ENCODE results near the gene BAAT. TPM values are rescaled to one million over a fixed set of nuclear protein-coding genes. Genes with fewer than 3 reads are reported as not detected.

BAAT gene
- total and polyA plus RNA-seq, 2 of the 13 experiments (the other 11 are each of a cell fraction or from before 2014, with no cell fraction given) = 0.71 to 7.9 TPM

- TF ChIP-seq YEATS2 (CRISPR knock-in tag; IDR thresholded peaks at IDR 0.05; ENCODE audit: borderline replicate concordance) (peak; percentile 33; the same call in 1 of the 2 replicates), ZNF749 (CRISPR knock-in tag; IDR thresholded peaks at IDR 0.05; ENCODE audit: borderline replicate concordance) (no peak), GATAD1 (CRISPR knock-in tag; IDR thresholded peaks at IDR 0.05) (0 out of 2 replicates have a peak, but pooled peaks have one; percentile 33), FOXO4 (CRISPR knock-in tag; conservative IDR thresholded peaks at IDR 0.05) (no peak), ZGPAT (CRISPR knock-in tag; IDR thresholded peaks at IDR 0.05) (no peak; the same call in 1 of the 2 replicates), DNMT3B (CRISPR knock-in tag; conservative IDR thresholded peaks at IDR 0.05) (no peak), KDM3A (CRISPR knock-in tag; IDR thresholded peaks at IDR 0.05; ENCODE audit: low read depth) (0 out of 2 replicates have a peak, but pooled peaks have one; percentile 31), SP5 (CRISPR knock-in tag; IDR thresholded peaks at IDR 0.05; ENCODE audit: borderline replicate concordance, low read depth) (no peak), PRPF4 (IDR thresholded peaks at IDR 0.05; ENCODE audit: low read depth, low read length, poor library complexity, severe bottlenecking) (no peak), SMAD9 (CRISPR knock-in tag; IDR thresholded peaks at IDR 0.05) (no peak), RELA (CRISPR knock-in tag; IDR thresholded peaks at IDR 0.05) (no peak), IKZF5 (CRISPR knock-in tag; IDR thresholded peaks at IDR 0.05) (peak; percentile 65), SRSF1 (optimal IDR thresholded peaks at IDR 0.05; ENCODE audit: low read depth, low read length) (no peak), SNAI1 (CRISPR knock-in tag; IDR thresholded peaks at IDR 0.05; ENCODE audit: borderline replicate concordance) (no peak), CCAR2 (optimal IDR thresholded peaks at IDR 0.05; ENCODE audit: low read depth, low read length) (no peak), MZF1 (CRISPR knock-in tag; IDR thresholded peaks at IDR 0.05; ENCODE audit: borderline replicate concordance) (no peak), SIX4 (CRISPR knock-in tag; IDR thresholded peaks at IDR 0.05) (no peak), ZNF652 (CRISPR knock-in tag; IDR thresholded peaks at IDR 0.05; ENCODE audit: borderline replicate concordance, low read depth) (no peak; the same call in 1 of the 2 replicates), ZKSCAN8 (CRISPR knock-in tag; IDR thresholded peaks at IDR 0.05; ENCODE audit: borderline replicate concordance) (no peak), TEAD3 (CRISPR knock-in tag; optimal IDR thresholded peaks at IDR 0.05; ENCODE audit: borderline replicate concordance) (peak; percentile 65), ZBTB38 (CRISPR knock-in tag; IDR thresholded peaks at IDR 0.05) (no peak), ZNF549 (CRISPR knock-in tag; IDR thresholded peaks at IDR 0.05) (no peak), SAP130 (CRISPR knock-in tag; IDR thresholded peaks at IDR 0.05; ENCODE audit: low read depth) (peak; percentile 49), CHD2 (IDR thresholded peaks at IDR 0.05; ENCODE audit: low read depth, low read length) (no peak), MIER3 (CRISPR knock-in tag; IDR thresholded peaks at IDR 0.05; ENCODE audit: borderline replicate concordance) (peak; percentile 40; the same call in 1 of the 2 replicates), FOXJ3 (CRISPR knock-in tag; IDR thresholded peaks at IDR 0.05; ENCODE audit: borderline replicate concordance) (peak; percentile 77; the same call in 1 of the 2 replicates), ZNF850 (CRISPR knock-in tag; conservative IDR thresholded peaks at IDR 0.05) (no peak)
These were observed 3.2 kb upstream of the BAAT start (continued) for GRCh38 chr9:101387871-101388506.

Data from HepG2 (cell line).